ENCODE measurements around the gene GAL.
A peak's percentile ranks its signal among the peaks of the same experiment; 100 is the strongest.

GAL gene

DNA sequence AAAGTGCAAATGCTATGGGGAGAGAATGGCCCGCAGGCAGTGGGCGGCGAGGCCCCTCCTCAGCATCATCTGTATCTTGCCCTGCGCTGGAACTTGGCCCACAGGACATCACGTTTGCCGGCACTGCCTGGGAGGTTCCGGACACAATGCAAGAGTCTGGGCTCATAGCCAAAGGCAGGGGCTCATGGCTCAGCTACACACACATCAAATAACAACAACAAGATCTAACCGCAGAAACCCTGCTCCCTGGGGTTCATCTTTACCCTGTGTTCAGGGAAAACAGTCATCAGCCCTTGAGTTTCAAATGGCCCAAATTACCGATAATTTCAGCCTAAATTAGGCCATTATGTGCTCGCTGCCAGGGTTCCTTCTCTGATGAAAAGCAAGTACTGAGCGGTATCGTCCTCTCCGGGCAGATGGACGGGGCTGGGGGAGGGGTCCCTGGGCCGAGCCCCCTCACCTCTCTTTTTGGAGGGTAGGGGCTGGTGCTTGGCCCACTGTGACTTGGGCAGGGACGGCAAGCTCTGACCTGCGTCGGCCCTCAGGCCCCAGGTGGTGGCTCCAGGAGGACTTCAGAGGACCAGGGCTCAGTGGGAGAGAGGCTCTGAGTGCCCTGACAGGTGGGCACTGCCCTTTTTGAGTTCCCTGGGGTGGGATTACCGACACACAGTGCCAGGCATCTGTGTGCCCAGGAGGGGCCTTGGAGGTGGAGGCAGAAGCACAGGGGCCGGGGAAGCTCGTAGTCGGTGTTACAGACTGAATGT, 25.0 kb upstream of the GAL start:
- peak; percentile 96 for DNase-seq

DNA sequence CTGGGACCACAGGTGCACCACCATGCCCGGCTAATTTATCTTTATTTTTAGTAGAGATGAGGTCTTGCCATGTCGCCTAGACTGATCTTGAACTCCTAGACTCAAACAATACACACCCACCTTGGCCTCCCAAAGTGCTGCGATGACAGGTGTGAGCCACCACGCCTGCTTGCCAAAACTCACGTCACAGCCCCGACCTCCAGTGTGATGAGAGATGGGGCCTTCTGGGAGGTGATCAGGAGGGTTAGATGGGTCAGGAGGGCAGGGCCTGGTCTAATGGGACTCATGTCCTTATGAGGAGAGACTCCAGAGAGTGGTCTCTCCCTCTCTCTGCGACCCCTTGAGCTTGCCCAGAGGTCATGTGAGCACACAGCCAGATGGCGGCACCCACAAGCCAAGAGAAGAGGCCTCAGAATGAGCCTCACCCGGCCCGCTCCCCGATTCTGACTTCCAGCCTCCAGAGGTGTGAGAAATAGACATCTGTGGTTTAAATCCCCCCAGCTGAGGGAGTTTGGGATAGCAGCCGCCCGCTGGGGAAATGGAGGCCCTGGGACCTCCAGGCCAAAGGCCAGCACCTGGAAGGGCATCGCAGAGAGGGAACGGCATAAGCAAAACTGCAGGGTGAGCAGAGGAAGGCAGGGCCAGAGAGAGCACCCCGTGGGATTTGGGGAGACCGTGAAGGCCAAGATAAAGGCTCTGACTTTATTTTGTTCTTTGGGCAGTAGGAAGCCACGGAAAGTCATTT, 24.1 kb upstream of the GAL start:
- no peak for DNase-seq

DNA sequence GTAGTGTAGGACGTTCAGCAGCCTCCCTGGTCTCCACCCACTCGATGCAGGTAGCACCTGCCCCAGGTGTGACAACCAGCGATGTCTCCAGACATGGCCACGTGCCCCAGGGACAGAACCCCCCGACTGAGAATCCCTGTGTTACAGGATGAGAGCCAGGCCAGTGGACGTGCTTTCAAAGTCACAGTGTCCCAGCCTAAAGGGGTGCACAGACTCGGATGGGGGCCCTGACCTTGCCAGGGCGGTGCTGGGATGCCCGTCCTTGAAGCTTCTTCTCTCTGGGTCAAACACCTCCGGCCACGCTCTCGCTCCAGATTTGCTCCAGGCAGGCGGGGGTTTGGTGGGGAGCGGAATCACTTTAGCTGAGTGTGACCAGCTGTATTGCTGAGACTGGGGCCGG, 23.3 kb upstream of the GAL start:
- DNase-seq, result no peak

DNA sequence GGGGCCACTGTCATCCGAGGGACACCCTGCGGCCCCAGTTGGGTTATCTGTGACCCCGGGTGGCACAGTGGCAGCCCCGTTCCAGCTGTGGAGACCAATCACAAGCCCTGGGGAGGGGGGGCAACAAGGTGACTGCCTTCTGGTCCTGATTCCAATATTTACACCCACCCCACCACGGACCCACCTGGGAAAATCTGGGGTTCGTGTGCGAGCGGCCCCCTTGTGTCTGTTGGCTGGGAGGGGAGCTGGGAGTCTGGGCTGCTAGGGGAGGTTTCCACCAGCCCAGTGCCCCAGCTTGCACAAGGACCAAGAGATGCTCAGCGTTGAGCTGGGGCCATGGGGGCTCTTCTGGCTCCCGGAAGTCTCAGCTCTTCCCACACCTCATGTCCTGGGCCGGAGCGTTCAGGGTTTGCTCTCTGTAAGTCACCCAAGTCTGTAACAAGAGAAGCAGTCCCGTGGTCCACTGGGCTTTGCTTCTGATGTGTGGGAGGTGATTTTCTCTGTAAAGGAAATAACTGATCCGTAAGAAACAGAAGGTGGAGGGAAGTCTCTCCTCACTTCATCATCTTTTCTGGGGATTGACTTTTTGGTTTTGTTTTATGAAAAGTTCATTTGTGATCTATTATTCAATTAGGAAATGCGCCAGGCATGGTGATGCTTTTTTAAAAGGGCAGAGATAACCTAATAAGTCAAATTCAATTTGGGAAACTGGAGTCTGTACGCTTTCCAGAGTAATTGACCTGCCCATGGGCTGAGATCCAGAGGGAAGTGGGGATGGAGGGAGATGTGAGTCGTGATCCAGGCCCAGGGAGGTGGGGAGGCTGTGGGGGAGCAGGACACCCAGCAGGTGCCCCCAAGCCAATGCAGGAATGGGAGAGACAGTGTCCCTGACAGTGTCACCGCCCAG, 22.4 kb upstream of the GAL start:
- DNase-seq, result no peak

DNA sequence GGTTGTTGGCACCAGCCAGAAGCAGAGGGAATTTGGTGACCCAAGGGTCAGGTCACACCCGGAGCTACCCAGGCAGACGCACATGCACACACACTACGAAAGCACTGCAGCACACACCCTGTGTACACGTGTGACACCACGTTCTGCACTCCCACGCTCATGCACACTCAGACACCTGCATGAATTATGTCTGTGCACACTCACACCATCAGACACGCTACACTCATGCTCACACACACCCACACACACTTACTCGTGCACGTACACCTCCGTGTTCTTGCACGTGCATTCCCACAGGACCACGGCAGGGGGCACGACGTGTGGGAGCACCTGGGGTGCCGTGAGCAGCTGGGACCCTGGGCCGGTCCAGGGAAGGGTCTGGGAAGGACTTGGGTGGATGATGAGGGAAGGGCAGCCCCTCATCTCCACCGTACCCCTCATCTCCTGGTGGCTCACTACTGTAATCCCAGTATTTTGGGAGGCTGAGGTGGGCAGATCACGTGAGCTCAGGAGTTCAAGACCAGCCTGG, 20.8 kb upstream of the GAL start:
- DNase-seq, result no peak

DNA sequence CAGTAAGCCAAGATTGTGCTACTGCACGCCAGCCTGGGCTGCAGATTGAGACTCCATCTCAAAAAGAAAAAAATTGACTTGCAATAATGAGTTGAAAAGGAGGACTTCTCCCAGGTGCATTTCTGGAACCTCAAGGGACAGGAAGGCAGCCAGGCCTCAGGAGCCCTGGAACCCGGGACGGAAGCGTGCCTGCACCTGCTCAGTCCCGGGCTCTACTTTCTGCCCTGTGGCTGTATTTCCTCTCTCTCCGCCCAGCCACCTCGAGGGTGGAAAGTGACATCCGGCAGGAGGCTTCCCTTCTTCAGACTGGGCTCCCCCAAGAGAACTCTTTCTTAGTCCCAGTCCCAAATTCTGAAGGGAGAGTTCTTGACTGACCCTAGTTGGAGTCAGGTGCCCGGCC, 20.2 kb upstream of the GAL start:
- DNase-seq, result no peak

DNA sequence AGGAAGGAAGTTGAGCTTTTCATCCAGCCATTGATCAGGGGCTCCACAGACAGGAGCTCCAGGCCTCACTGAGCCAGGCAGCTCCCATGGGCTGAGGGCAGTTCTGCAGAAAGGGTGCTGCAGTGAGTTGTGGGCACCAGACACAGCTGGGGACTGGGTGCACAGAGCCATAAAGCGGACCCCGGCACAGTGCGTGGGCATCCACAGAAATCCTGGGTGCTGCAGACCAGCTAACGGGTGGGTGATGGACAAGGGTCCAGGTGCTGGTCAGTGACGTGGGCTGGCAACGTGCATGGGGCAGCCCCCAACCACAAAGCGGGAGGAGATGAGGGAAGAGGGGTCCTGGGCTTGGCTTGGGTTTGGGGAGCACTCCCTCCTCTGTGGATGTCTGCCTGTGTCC, 19.4 kb upstream of the GAL start:
- no peak for DNase-seq

DNA sequence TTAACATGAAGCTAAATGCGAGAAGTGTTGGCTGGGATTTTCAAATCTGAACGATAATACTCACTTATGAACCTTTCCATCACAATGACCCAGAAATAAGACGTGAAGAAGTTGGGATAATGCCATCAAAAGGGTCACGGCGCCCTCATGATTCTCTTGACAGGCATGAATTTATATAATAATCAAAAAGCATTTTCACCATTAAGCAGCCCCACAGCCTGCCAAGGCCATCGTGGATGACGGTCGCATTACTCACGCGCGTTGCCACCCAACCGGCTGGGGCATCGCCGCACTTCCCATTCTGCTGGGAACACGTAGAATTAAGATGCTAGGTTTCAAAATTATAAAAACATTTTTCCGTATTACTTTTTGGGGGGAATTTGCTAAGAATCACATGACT, 18.9 kb upstream of the GAL start:
- no peak for DNase-seq

DNA sequence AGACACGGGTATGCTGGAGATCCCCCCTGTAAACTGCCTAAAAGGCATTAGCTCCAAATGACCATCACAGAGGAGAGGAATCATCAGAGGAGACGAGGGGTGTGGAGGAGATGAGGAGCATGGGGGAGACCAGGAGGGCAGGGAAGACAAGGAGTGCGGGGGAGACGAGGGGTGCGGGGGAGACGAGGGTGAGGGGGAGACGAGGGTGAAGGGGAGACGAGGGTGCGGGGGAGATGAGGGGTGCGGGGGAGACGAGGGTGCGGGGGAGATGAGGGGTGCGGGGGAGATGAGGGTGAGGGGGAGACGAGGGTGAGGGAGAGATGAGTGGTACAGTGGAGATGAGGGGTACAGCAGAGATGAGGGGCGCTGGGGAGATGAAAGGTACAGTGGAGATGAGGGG, 17.5 kb upstream of the GAL start:
- DNase-seq, result no peak

DNA sequence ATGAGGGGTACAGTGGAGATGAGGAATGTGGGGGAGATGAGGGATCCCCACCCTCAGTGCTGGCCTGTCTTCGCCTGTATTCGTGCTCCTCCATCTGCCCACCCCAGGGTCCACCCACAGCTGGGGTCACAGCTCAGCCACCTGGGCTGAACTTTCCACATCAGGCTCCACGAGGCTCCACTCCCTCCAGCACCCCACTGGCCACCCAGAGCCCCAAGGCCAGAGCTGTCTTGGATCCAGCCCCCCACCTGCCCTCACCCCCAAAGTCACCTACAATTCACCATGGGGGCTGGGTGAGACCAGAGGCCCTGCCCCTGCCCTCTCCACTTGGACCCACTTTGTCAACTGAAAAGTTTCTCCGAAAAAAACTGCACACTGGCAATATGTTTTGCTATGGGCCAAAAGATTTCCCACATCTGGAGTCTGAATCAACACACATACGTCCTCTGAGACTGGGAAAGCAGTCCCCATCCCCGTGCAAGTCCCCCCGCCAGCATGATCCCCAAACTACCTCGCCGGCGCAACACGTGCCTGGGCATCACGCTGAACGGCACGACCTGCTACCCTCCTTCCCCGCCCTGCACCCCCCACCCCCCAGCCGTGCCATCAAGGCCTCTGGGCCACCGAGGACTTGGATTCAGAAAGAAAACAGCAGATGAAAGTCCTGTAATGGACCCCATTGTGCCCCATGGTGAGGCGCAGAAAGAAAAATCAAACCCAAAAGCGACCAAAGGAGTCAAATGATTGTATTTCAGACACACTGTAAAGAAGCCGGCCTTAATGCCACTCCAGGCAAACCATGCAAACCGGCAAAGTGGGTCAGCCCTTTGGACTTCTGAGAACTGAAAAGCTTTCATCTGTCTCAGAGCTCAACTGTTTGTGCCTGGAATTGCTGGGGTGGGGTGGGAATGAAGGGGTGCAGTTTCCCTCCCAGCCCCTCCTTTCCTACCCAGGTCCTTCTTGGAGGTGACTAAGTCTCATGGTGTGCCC, 16.5 kb upstream of the GAL start:
- DNase-seq, result no peak

DNA sequence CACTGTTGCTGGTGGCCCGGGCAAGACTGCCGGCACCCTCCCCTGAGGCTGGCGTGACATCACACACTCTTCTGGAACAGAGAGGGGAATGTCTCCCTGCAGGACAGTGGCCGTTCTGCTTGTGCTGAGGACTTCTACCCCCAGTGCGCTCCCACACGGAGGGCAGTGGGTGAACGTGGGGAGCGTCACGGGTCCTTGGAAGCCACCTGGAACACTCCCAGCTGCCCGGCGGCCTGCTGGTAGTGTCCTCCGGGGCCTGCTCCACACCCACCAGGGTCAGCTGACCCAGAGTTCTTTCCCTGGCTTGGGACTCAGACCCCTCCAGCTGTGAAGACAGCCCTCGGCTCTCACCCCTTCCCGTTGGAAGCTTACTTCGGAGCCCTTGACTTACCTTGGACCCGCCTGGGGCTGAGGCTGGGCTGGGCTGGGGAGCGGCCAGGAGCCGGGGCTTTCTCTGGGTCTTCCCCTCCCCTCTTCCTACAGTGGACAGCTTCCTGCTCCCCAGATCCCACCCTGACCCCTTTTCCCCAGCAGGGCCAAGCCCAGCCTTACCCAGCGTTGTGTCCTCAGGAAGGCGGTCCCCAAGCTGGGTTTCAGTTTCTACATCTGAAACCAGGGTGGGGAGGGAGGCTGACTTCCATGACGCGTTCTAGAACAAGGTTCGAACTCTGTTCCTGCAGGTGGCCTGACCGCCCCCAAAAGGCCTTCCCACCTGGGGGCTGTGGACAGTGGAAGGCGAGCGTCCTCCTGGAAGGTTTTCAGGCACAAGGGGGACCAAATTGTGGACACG, 14.8 kb upstream of the GAL start:
- no peak for DNase-seq

DNA sequence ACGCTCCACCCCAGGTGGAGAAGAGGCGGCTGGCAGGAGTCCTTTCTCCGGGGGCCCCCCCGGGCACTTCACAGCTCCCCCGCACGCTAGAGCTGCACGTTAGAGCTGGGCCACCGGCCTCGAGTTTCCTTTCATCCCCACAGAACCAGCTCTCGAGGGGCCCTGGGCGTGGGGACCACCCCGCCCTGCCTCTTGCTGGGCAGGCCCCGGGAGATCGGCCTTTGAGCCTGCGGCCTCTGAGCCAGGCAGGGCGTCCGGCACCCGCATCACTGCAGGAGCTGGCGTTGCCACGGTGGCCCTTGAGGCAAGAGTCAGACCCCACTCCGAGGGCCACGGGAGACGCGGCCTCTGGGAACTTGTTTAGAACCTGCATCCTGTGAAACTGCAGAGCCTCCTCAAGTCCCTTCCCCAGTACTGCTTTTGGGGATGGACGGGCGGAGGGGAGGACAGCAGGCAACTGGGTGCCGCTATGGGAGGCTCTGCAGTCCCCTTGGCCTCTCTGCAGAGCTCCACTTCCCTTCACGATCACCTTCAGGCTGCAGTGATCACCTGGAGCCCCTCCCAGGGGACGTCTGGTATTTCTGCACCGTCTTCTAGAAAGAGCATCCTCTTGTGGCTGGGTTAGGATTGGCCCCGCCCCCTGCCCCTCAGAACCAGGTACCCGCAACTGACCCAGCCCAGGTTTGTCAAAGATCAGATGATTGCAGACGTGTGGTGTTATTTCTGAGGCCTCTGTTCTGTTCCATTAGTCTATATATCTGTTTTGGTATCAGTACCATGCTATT, 13.9 kb upstream of the GAL start:
- DNase-seq, result no peak

DNA sequence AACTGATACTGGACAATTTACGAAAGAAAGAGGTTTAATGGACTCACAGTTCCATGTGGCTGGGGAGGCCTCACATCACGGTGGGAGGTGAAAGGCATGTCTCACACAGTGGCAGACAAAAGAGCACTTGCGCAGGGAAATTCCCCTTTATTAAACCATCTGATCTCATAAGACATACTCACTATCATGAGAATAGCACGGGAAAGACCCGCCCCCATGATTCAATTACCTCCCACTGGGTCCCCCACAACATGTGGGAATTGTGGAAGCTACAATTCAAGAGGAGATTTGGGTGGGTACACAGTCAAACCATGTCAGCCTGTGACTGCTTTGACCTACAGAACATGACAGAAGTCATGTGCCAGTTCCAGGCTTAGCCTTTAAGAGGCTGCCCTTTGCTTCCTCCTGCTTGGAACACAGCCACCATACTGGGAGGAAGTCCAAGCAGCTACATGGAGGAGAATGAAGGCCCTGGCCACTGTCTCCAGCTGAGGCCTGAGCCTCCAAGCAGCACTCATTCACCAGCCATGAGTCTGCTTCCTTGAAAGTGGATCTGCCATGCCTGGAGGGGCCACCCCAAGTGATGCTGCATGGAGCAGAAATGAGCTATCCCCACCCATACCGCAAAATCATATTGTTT, 10.9 kb upstream of the GAL start:
- DNase-seq, result no peak

DNA sequence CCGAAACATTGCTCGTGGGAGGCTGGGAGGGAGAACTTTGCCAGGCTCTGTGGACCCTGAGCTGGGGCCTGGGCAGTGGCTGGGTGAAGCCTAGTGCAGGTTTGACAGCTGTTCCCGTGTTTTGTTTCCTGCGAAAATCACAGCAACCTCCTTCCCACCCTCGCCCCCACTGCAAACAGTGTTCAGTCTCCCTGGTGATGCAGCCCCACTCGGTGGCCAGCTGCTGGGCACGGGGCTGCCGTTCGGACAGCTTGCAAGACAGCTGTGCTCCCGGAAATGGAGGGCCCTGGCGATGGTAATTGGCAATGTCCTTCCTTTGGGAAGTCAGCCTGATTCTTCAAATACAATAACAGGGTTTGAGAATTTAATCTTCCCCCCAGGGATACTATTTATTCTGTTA, 10.4 kb upstream of the GAL start:
- no peak for DNase-seq

DNA sequence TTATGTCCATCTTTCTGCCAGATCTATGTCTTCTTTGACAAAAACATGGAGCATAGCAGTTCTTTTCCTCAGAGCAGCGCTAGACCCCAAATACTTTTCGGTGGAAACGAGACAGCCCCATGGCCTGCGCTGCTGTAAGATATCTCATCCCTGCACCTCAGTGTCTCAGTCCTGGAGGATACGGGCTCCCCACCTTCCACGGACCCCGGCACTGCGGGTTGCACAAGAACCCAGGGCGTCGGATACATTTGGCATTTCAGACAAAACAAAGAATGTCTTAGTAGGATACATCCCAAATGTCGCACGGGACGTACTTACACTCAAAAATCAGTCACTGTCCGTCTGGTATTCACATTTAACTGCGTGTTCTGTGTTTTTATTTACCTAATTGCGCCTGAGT, 9.9 kb upstream of the GAL start:
- no peak for DNase-seq

DNA sequence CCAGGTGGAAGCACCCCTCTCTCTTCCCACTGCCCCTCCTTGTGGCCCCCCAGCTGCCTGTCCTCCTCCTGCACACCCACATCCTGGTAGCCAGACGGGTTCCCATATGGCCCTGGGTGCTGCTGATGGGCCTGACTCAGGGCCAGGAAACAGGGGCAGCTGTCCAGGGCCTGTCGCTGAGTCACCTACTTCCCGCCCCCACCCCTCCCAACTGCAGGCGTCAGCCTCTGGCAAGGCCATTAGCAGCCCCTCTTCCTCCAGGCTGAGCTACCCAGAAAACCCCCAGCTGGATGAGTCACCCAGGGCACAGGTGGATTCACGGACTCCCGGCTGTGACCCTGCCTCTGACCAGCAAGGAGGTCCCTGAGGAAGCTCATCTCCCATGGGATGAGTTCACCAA, 6.9 kb upstream of the GAL start:
- peak; percentile 38 for DNase-seq

DNA sequence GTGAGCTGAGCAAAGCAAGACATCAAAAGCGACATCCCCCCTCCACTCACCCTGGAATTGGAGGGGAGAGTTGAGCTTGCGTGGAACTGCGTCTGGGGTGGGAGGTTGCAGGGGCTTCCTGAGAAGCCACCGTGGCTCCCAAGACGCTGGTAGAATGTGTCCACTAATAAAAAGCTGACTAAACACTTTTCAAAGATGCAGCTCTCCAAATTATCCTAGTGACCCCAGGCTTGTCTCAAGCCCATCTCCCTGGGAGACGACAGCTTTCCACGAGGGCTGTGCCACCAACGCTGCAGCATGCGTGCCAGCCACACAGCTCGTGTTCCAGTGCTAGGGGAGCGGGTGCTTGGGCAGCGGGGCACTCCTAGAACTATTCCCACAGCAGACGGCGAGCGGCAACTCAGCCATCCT, 6.3 kb upstream of the GAL start:
- no peak for DNase-seq

DNA sequence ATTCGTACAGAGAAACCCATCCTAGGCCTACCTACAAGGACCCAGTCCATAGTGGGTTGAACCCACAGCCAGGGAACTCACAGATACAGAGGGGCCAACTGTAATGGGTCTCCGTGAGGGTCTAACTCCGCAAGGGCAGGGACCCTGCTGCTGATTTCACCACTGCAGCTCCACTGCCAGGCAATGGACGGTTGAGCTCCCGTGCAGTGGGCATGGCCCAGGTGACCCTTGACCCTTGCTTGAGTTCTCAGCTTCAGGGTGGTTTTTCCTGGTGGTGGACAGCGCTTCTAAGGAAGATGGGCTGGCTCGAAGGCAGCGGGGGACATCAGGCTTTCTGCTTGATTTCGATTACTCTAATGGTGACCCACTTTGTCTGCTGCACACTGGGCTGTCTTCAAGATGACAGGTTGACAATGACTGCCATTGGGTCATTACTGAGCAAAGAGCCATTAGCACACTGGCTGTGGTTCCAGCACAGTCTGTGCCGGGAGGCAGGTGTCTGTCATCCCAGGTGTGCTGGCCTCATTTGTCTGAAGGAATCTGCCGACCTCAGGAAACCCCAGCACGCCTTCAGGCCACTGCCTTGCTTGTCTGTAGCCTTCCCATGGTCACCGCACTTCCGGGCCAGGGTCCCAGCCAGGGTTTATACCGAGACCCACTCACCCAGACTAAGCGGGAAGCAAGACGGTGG, 3.7 kb upstream of the GAL start:
- DNase-seq, result no peak

DNA sequence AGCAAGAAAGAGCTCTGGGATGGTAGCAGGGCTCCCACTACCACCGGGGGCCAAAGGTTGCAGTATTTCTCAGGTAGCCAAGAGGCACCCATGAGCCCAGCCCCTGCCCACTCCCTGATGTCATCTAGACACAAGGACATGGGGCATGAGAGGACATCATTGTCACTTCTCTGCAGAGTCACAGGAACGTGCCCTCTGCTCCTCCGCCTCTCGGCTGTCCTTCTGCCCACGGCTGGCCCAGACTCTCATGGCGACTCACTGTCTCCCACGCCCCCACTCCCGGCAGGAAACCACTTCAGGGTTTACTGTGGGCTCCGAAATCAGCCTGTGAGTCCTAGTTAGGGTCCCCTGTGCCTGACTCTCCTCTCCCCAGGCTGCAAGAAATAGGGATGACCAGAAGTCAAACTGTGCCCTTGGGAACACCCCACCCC, 1.8 kb upstream of the GAL start:
- DNase-seq, result no peak
